GM18502 (cell line): ENCODE data around the gene PPP1R14C.

Source experiments
- ATAC-seq: cut with Tn5 transposase; IDR thresholded peaks from one replicate; pipeline ENCODE4 v1.9.1; 2021; ENCODE audit warnings: mild to moderate bottlenecking; ENCODE audit not compliant: unreplicated experiment, poor library complexity

PPP1R14C gene

GRCh38 chr6:150208611-150209352 is 65.9 kb downstream of the PPP1R14C start:
- no peak for ATAC-seq

GRCh38 chr6:150209415-150209814 is 66.6 kb downstream of the PPP1R14C start:
- no peak for ATAC-seq

- ATAC-seq, result no peak
Observed at GRCh38 chr6:150211700-150212511, 69.1 kb downstream of the PPP1R14C start.

- ATAC-seq, result no peak
Observed at GRCh38 chr6:150212778-150213177, 69.9 kb downstream of the PPP1R14C start.

- ATAC-seq, result no peak
Observed at GRCh38 chr6:150213301-150213700, 70.5 kb downstream of the PPP1R14C start.

- ATAC-seq, result no peak
Observed at GRCh38 chr6:150214310-150214709, 71.5 kb downstream of the PPP1R14C start.

- no peak for ATAC-seq
Observed at GRCh38 chr6:150220634-150221551, 78.0 kb downstream of the PPP1R14C start.

GRCh38 chr6:150224820-150225219 is 82.0 kb downstream of the PPP1R14C start:
- ATAC-seq, result no peak

GRCh38 chr6:150227281-150227680 is 84.4 kb downstream of the PPP1R14C start:
- ATAC-seq, result no peak

GRCh38 chr6:150228072-150228733 is 85.4 kb downstream of the PPP1R14C start:
- ATAC-seq, result no peak

- no peak for ATAC-seq
Observed at GRCh38 chr6:150229436-150230163, 86.8 kb downstream of the PPP1R14C start.

GRCh38 chr6:150230164-150230561 is 87.3 kb downstream of the PPP1R14C start:
- ATAC-seq, result no peak

GRCh38 chr6:150230832-150231524 is 88.1 kb downstream of the PPP1R14C start:
- ATAC-seq, result no peak

- no peak for ATAC-seq
Observed at GRCh38 chr6:150231525-150231850, 88.6 kb downstream of the PPP1R14C start.

GRCh38 chr6:150233843-150234269 is 91.0 kb downstream of the PPP1R14C start:
- no peak for ATAC-seq

- ATAC-seq, result no peak
Observed at GRCh38 chr6:150235218-150235617, 92.4 kb downstream of the PPP1R14C start.

- no peak for ATAC-seq
Observed at GRCh38 chr6:150236114-150236513, 93.3 kb downstream of the PPP1R14C start.

- ATAC-seq, result no peak
Observed at GRCh38 chr6:150236544-150236943, 93.7 kb downstream of the PPP1R14C start.

GRCh38 chr6:150237626-150238025 is 94.8 kb downstream of the PPP1R14C start:
- ATAC-seq, result no peak
